Vagina (tissue), 2 donors: ENCODE data around the gene LMBR1. TPM values are rescaled to one million over a fixed set of nuclear protein-coding genes. Genes with fewer than 3 reads are reported as not detected.

Source experiments
- DNase-seq, 2 donors: peaks; one replicate each; pipeline ENCODE4 v3.0.0-alpha.2; 2017; ENCODE audit errors: extremely low spot score in 2 of 2
- H3K27ac ChIP-seq: fragments of 200-600 bp; sonication (generic); one replicate; pipeline ENCODE4 v1.5.1; 2019
- H3K27me3 ChIP-seq: fragments of 200-600 bp; sonication (generic); one replicate; pipeline ENCODE4 v1.5.1; 2019
- H3K36me3 ChIP-seq, 2 donors: fragments of 200-600 bp; sonication (generic); one replicate each; pipeline ENCODE4 v1.5.1; 2017 to 2019
- H3K4me1 ChIP-seq: fragments of 200-600 bp; sonication (generic); one replicate; pipeline ENCODE4 v1.5.1; 2019
- H3K4me3 ChIP-seq, 2 donors: fragments of 200-600 bp; sonication (generic); 1 replicate in 1 of 2; 2 replicates in 1 of 2; pipeline ENCODE4 v1.5.1; 2016 to 2019
- H3K9me3 ChIP-seq: fragments of 200-600 bp; sonication (generic); one replicate; pipeline ENCODE4 v1.5.1; 2019
- CTCF ChIP-seq, 3 experiments: fragments of 450-650 bp in 2 of 3; fragments of 200-600 bp in 1 of 3; sonication (generic) in 1 of 3; IDR thresholded peaks; one replicate each; pipeline ENCODE4 v1.5.1; 2017 to 2019; ENCODE audit warnings: antibody characterized with exemption in 3 of 3, mild to moderate bottlenecking in 2 of 3, moderate library complexity in 2 of 3
- POLR2A ChIP-seq, 2 donors: fragments of 450-650 bp; IDR thresholded peaks; one replicate each; pipeline ENCODE4 v1.6.1; 2017; ENCODE audit warnings: antibody characterized with exemption in 2 of 2, mild to moderate bottlenecking in 2 of 2, moderate library complexity in 2 of 2
- POLR2AphosphoS5 ChIP-seq, 2 donors: sonication (generic); formaldehyde crosslinking; IDR thresholded peaks; one replicate each; pipeline ENCODE4 v1.9.0; 2017; ENCODE audit warnings: antibody characterized with exemption in 2 of 2, mild to moderate bottlenecking in 2 of 2, low read depth in 1 of 2; ENCODE audit not compliant: insufficient read depth in 1 of 2
- intact Hi-C: fragments of 100-400 bp; cut with DNase I; formaldehyde crosslinking; loops from one replicate; pipeline ENCODE4 v1.15.1; 2023
- total RNA-seq: library from RNA; depleted of rRNA; stranded (reverse); fragments of >200 nt; gene quantifications from one replicate; pipeline ENCODE4 v1.2.3, GENCODE V29; 2016

The LMBR1 gene
- total RNA-seq, 1 donor from 2014 or later = 45.7 TPM

- H3K4me3 ChIP-seq = no peak overlapping the region
- H3K36me3 ChIP-seq = peaks cover 0 to 23% of the 10 kb centered on the region in 2 donors
- no peak overlapping the region for H3K27ac ChIP-seq
- H3K9me3 ChIP-seq = no peaks in the 10 kb centered on the region
- H3K4me1 ChIP-seq = no peaks in the 10 kb centered on the region
- TF ChIP-seq POLR2A (IDR thresholded peaks at IDR 0.05) (no peak), CTCF (IDR thresholded peaks at IDR 0.05) (peak in 1 of 3 experiments; percentile 20)
- no peaks in the 10 kb centered on the region for H3K27me3 ChIP-seq
- intact Hi-C loops = no loop called here
- DNase-seq = no peak
These were observed 65.3 kb downstream of the LMBR1 start for GRCh38 chr7:156827587-156828203.

GRCh38 chr7:156823435-156823834, 69.5 kb downstream of the LMBR1 start:
- Histone ChIP-seq H3K36me3 (peaks cover 0 to 23% of the 10 kb centered on the region in 2 donors), H3K9me3 (no peaks in the 10 kb centered on the region), H3K27ac (no peak overlapping the region), H3K27me3 (no peaks in the 10 kb centered on the region), H3K4me3 (no peak overlapping the region), H3K4me1 (no peaks in the 10 kb centered on the region)
- DNase-seq = no peak
- intact Hi-C loops = no loop called here
- TF ChIP-seq POLR2A (IDR thresholded peaks at IDR 0.05) = no peak
- TF ChIP-seq POLR2AphosphoS5 (IDR thresholded peaks at IDR 0.05; ENCODE audit: insufficient read depth in 1 of 2, low read depth in 1 of 2) = no peak

- DNase-seq = no peak
- H3K27me3 ChIP-seq = no peaks in the 10 kb centered on the region
- intact Hi-C loops = no loop called here
- TF ChIP-seq POLR2A (IDR thresholded peaks at IDR 0.05) = no peak
- H3K36me3 ChIP-seq = peaks cover 0 to 16% of the 10 kb centered on the region in 2 donors
- no peak overlapping the region for H3K4me3 ChIP-seq
- no peak overlapping the region for H3K27ac ChIP-seq
- H3K4me1 ChIP-seq = no peaks in the 10 kb centered on the region
- no peaks in the 10 kb centered on the region for H3K9me3 ChIP-seq
These were observed 72.4 kb downstream of the LMBR1 start for GRCh38 chr7:156820445-156821063.

GRCh38 chr7:156819733-156820295, 73.2 kb downstream of the LMBR1 start:
- Histone ChIP-seq H3K36me3 (peaks cover 0 to 10% of the 10 kb centered on the region in 2 donors), H3K27me3 (no peaks in the 10 kb centered on the region), H3K27ac (no peak overlapping the region), H3K9me3 (no peaks in the 10 kb centered on the region), H3K4me1 (no peaks in the 10 kb centered on the region), H3K4me3 (no peak overlapping the region)
- TF ChIP-seq POLR2AphosphoS5 (IDR thresholded peaks at IDR 0.05; ENCODE audit: insufficient read depth in 1 of 2, low read depth in 1 of 2) (no peak), CTCF (IDR thresholded peaks at IDR 0.05) (no peak), POLR2A (IDR thresholded peaks at IDR 0.05) (no peak)
- no peak for DNase-seq
- intact Hi-C loops = no loop called here

- Histone ChIP-seq H3K4me3 (no peak overlapping the region), H3K27me3 (no peaks in the 10 kb centered on the region), H3K4me1 (no peaks in the 10 kb centered on the region), H3K36me3 (peaks cover 0 to 10% of the 10 kb centered on the region in 2 donors), H3K27ac (no peak overlapping the region), H3K9me3 (no peaks in the 10 kb centered on the region)
- intact Hi-C loops = no loop called here
- TF ChIP-seq POLR2AphosphoS5 (IDR thresholded peaks at IDR 0.05; ENCODE audit: insufficient read depth in 1 of 2, low read depth in 1 of 2) (no peak), CTCF (IDR thresholded peaks at IDR 0.05) (no peak), POLR2A (IDR thresholded peaks at IDR 0.05) (no peak)
- no peak for DNase-seq
These were observed 74.8 kb downstream of the LMBR1 start for GRCh38 chr7:156818133-156818532.
